ENCODE results near the gene TMEM117.

TMEM117 gene

GRCh38 chr12:43848226-43848507 is 12.3 kb downstream of the TMEM117 start:
- Histone ChIP-seq H3K4me1 (ENCODE audit: control insufficient read depth in 2 of 2, insufficient read depth in 1 of 2, low read depth in 1 of 2, low read length in 2 of 2) (peaks cover 0 to 3% of the 10 kb centered on the region in 2 donors), H3K4me3 (ENCODE audit: low read length in 2 of 2) (no peak overlapping the region), H3K36me3 (replicated peaks in 1 of 2; ENCODE audit: control insufficient read depth in 2 of 2, insufficient read depth in 2 of 2, low read length in 2 of 2) (no peaks in the 10 kb centered on the region), H3K4ac (ENCODE audit: low read length) (no peak overlapping the region), H4K8ac (ENCODE audit: low read depth, low read length) (no peak overlapping the region), H4K91ac (ENCODE audit: low read depth, low read length, poor library complexity) (no peak overlapping the region), H2BK15ac (ENCODE audit: low read length) (no peak overlapping the region), H3K27ac (replicated peaks; ENCODE audit: low read length) (no peak overlapping the region), H3K14ac (ENCODE audit: low read length) (no peak overlapping the region), H3K9me3 (replicated peaks in 1 of 2; ENCODE audit: control insufficient read depth in 2 of 2, insufficient read depth in 1 of 2, low read depth in 1 of 2, low read length in 2 of 2) (peaks cover 0 to 3% of the 10 kb centered on the region in 2 donors), H2BK12ac (ENCODE audit: low read length) (no peak overlapping the region), H2AFZ (ENCODE audit: low read length) (no peak overlapping the region), H2BK5ac (ENCODE audit: low read length) (no peak overlapping the region), H3K79me1 (ENCODE audit: low read depth, low read length) (no peaks in the 10 kb centered on the region), H3K18ac (ENCODE audit: low read length) (no peak overlapping the region), H3K23ac (ENCODE audit: low read depth, low read length, poor library complexity) (no peak overlapping the region), H2AK5ac (ENCODE audit: low read depth, low read length) (no peak overlapping the region), H3K27me3 (ENCODE audit: control insufficient read depth in 3 of 3, insufficient read depth in 3 of 3, low read depth in 1 of 3, low read length in 3 of 3) (no peaks in the 10 kb centered on the region), H2BK120ac (ENCODE audit: low read depth, low read length) (no peak overlapping the region), H3K9ac (ENCODE audit: low read depth, low read length, poor library complexity) (no peak overlapping the region), H3K4me2 (ENCODE audit: insufficient read depth, low read length, poor library complexity, severe bottlenecking) (no peak overlapping the region)
- no CpG with 5 or more reads among the region's 4 CpGs for WGBS, 2 donors (ENCODE audit: extremely low coverage in 2 of 2, insufficient read length in 2 of 2, insufficient replicate concordance in 1 of 2)
- no peak for DNase-seq (ENCODE audit: low spot score)

DNA sequence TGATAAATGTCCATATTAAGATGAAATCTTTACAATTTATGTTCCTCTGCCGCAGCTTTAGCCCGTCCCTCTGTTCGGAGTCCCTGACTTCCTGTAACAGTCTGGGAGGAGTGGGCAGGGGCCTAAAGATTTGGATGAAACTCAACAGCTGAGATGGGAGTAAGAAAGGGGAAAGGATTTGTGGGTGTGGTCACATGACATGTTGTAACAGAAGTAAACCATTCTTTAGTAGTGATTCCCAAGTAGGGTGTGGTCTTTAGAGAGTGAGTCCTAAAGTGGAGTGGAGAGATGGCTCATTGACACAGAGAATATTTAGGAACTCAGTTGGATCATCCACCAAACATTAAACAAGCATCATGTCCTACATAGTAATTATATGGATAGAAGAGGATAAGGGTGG is 12.9 kb downstream of the TMEM117 start:
- Histone ChIP-seq H2BK15ac (ENCODE audit: low read length) (no peak overlapping the region), H4K91ac (ENCODE audit: low read depth, low read length, poor library complexity) (no peak overlapping the region), H2AFZ (ENCODE audit: low read length) (no peak overlapping the region), H3K23ac (ENCODE audit: low read depth, low read length, poor library complexity) (no peak overlapping the region), H3K18ac (ENCODE audit: low read length) (no peak overlapping the region), H3K9ac (ENCODE audit: low read depth, low read length, poor library complexity) (no peak overlapping the region), H4K8ac (ENCODE audit: low read depth, low read length) (no peak overlapping the region), H3K4me1 (ENCODE audit: control insufficient read depth in 2 of 2, insufficient read depth in 1 of 2, low read depth in 1 of 2, low read length in 2 of 2) (peaks cover 0 to 3% of the 10 kb centered on the region in 2 donors), H3K4me3 (ENCODE audit: low read length in 2 of 2) (no peak overlapping the region), H3K4ac (ENCODE audit: low read length) (no peak overlapping the region), H3K27me3 (ENCODE audit: control insufficient read depth in 3 of 3, insufficient read depth in 3 of 3, low read depth in 1 of 3, low read length in 3 of 3) (no peaks in the 10 kb centered on the region), H2BK12ac (ENCODE audit: low read length) (no peak overlapping the region), H3K36me3 (replicated peaks in 1 of 2; ENCODE audit: control insufficient read depth in 2 of 2, insufficient read depth in 2 of 2, low read length in 2 of 2) (no peaks in the 10 kb centered on the region), H2BK120ac (ENCODE audit: low read depth, low read length) (no peak overlapping the region), H2BK5ac (ENCODE audit: low read length) (no peak overlapping the region), H3K4me2 (ENCODE audit: insufficient read depth, low read length, poor library complexity, severe bottlenecking) (no peak overlapping the region), H3K27ac (replicated peaks; ENCODE audit: low read length) (no peak overlapping the region), H3K14ac (ENCODE audit: low read length) (no peak overlapping the region), H3K9me3 (replicated peaks in 1 of 2; ENCODE audit: control insufficient read depth in 2 of 2, insufficient read depth in 1 of 2, low read depth in 1 of 2, low read length in 2 of 2) (peaks cover 0 to 3% of the 10 kb centered on the region in 2 donors), H3K79me1 (ENCODE audit: low read depth, low read length) (no peaks in the 10 kb centered on the region), H2AK5ac (ENCODE audit: low read depth, low read length) (no peak overlapping the region)
- no CpG with 5 or more reads among the region's 3 CpGs for WGBS, 2 donors (ENCODE audit: extremely low coverage in 2 of 2, insufficient read length in 2 of 2, insufficient replicate concordance in 1 of 2)
- DNase-seq (ENCODE audit: low spot score) = no peak

GRCh38 chr12:43852744-43853143 is 16.9 kb downstream of the TMEM117 start:
- H2BK120ac ChIP-seq (ENCODE audit: low read depth, low read length) = no peak overlapping the region
- no peaks in the 10 kb centered on the region for H3K27me3 ChIP-seq (ENCODE audit: control insufficient read depth in 3 of 3, insufficient read depth in 3 of 3, low read depth in 1 of 3, low read length in 3 of 3)
- H3K18ac ChIP-seq (ENCODE audit: low read length) = no peak overlapping the region
- DNase-seq (ENCODE audit: low spot score) = no peak
- no peak overlapping the region for H3K14ac ChIP-seq (ENCODE audit: low read length)
- no peak overlapping the region for H2BK12ac ChIP-seq (ENCODE audit: low read length)
- no peaks in the 10 kb centered on the region for H3K4me1 ChIP-seq (ENCODE audit: control insufficient read depth in 2 of 2, insufficient read depth in 1 of 2, low read depth in 1 of 2, low read length in 2 of 2)
- no peak overlapping the region for H4K8ac ChIP-seq (ENCODE audit: low read depth, low read length)
- peaks cover 0 to 3% of the 10 kb centered on the region in 2 donors for H3K9me3 ChIP-seq (replicated peaks in 1 of 2; ENCODE audit: control insufficient read depth in 2 of 2, insufficient read depth in 1 of 2, low read depth in 1 of 2, low read length in 2 of 2)
- H3K4me3 ChIP-seq (ENCODE audit: low read length in 2 of 2) = no peak overlapping the region
- H3K4ac ChIP-seq (ENCODE audit: low read length) = no peak overlapping the region
- no peaks in the 10 kb centered on the region for H3K79me1 ChIP-seq (ENCODE audit: low read depth, low read length)
- no peak overlapping the region for H2BK5ac ChIP-seq (ENCODE audit: low read length)
- H3K23ac ChIP-seq (ENCODE audit: low read depth, low read length, poor library complexity) = no peak overlapping the region
- H4K91ac ChIP-seq (ENCODE audit: low read depth, low read length, poor library complexity) = no peak overlapping the region
- H2BK15ac ChIP-seq (ENCODE audit: low read length) = no peak overlapping the region
- no peaks in the 10 kb centered on the region for H3K36me3 ChIP-seq (replicated peaks in 1 of 2; ENCODE audit: control insufficient read depth in 2 of 2, insufficient read depth in 2 of 2, low read length in 2 of 2)
- H3K27ac ChIP-seq (replicated peaks; ENCODE audit: low read length) = no peak overlapping the region
- no CpG with 5 or more reads among the region's 1 CpG for WGBS, 2 donors (ENCODE audit: extremely low coverage in 2 of 2, insufficient read length in 2 of 2, insufficient replicate concordance in 1 of 2)
- H3K4me2 ChIP-seq (ENCODE audit: insufficient read depth, low read length, poor library complexity, severe bottlenecking) = no peak overlapping the region
- no peak overlapping the region for H2AK5ac ChIP-seq (ENCODE audit: low read depth, low read length)
- H3K9ac ChIP-seq (ENCODE audit: low read depth, low read length, poor library complexity) = no peak overlapping the region
- H2AFZ ChIP-seq (ENCODE audit: low read length) = no peak overlapping the region

DNA sequence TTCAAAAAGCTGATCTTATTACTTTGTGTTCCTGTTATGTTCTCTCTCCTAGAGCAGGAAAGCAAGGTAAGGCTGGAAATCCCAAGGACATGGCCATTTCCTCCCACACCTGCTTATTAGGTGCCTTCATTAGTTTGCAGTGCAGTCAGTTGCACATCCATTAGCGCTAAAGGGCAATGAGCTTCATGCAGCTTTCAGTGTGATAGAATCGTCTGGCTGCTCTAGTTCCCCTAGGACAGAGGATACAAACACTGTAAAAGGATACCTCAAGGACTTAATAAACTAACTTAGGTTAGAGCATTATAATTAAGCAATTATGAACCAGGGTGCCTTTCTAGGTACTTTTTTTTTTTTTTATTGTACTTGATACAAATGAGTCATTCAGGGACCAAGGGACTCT is 21.1 kb downstream of the TMEM117 start:
- H2BK120ac ChIP-seq (ENCODE audit: low read depth, low read length) = no peak overlapping the region
- no peak overlapping the region for H2BK5ac ChIP-seq (ENCODE audit: low read length)
- H3K4me1 ChIP-seq (ENCODE audit: control insufficient read depth in 2 of 2, insufficient read depth in 1 of 2, low read depth in 1 of 2, low read length in 2 of 2) = no peaks in the 10 kb centered on the region
- no peak overlapping the region for H3K4me3 ChIP-seq (ENCODE audit: low read length in 2 of 2)
- H3K9me3 ChIP-seq (replicated peaks in 1 of 2; ENCODE audit: control insufficient read depth in 2 of 2, insufficient read depth in 1 of 2, low read depth in 1 of 2, low read length in 2 of 2) = no peaks in the 10 kb centered on the region
- DNase-seq (ENCODE audit: low spot score) = no peak
- H4K91ac ChIP-seq (ENCODE audit: low read depth, low read length, poor library complexity) = no peak overlapping the region
- no peak overlapping the region for H3K9ac ChIP-seq (ENCODE audit: low read depth, low read length, poor library complexity)
- H3K18ac ChIP-seq (ENCODE audit: low read length) = no peak overlapping the region
- H4K8ac ChIP-seq (ENCODE audit: low read depth, low read length) = no peak overlapping the region
- H3K4me2 ChIP-seq (ENCODE audit: insufficient read depth, low read length, poor library complexity, severe bottlenecking) = no peak overlapping the region
- H3K79me1 ChIP-seq (ENCODE audit: low read depth, low read length) = no peaks in the 10 kb centered on the region
- H3K27me3 ChIP-seq (ENCODE audit: control insufficient read depth in 3 of 3, insufficient read depth in 3 of 3, low read depth in 1 of 3, low read length in 3 of 3) = no peaks in the 10 kb centered on the region
- no peak overlapping the region for H2AFZ ChIP-seq (ENCODE audit: low read length)
- H3K27ac ChIP-seq (replicated peaks; ENCODE audit: low read length) = no peak overlapping the region
- WGBS, 2 donors (ENCODE audit: extremely low coverage in 2 of 2, insufficient read length in 2 of 2, insufficient replicate concordance in 1 of 2) = no CpG with 5 or more reads among the region's 2 CpGs
- no peaks in the 10 kb centered on the region for H3K36me3 ChIP-seq (replicated peaks in 1 of 2; ENCODE audit: control insufficient read depth in 2 of 2, insufficient read depth in 2 of 2, low read length in 2 of 2)
- H3K23ac ChIP-seq (ENCODE audit: low read depth, low read length, poor library complexity) = no peak overlapping the region
- H3K4ac ChIP-seq (ENCODE audit: low read length) = no peak overlapping the region
- H3K14ac ChIP-seq (ENCODE audit: low read length) = no peak overlapping the region
- H2BK15ac ChIP-seq (ENCODE audit: low read length) = no peak overlapping the region
- no peak overlapping the region for H2BK12ac ChIP-seq (ENCODE audit: low read length)
- H2AK5ac ChIP-seq (ENCODE audit: low read depth, low read length) = no peak overlapping the region
